ENCODE results near the gene CABLES2.

CABLES2 gene

DNA sequence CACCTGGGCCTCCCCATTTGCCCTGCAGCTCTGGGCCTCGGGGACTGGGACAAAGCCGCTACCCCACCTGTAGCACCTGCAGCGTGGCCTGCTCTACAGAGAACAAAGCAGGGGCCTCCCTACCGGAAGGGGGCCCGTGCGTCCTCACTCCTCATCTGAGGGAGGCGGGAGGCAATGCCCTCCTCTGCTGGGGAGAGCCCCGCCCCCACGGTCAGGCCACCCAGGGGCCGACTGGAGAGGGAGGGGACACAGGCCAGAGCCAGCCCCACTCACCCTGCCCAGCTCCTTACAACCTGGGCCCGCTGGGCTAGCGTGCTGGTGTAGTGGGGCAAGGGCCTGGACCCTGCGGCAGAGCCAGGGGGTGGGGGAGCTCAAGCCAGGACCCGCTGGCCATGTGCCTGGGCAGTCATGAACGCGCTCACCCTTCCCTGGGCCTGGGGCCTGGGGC, 48.0 kb downstream of the CABLES2 start:
- Histone ChIP-seq H3K4me3 (ENCODE audit: low read length) (no peak overlapping the region), H3K4me2 (ENCODE audit: low read length) (no peak overlapping the region), H4K20me1 (ENCODE audit: insufficient read depth, low read length) (peaks cover 7% of the 10 kb centered on the region; the same call in 1 of the 2 replicates), H2AFZ (ENCODE audit: low read depth, low read length) (no peak overlapping the region), H3K36me3 (replicated peaks; ENCODE audit: low read depth, low read length) (no peaks in the 10 kb centered on the region), H3K9me3 (ENCODE audit: insufficient read depth, low read length) (no peaks in the 10 kb centered on the region), H3K79me2 (ENCODE audit: low read length) (no peaks in the 10 kb centered on the region), H3K9ac (ENCODE audit: low read length) (no peak overlapping the region), H3K4me1 (ENCODE audit: low read length) (no peaks in the 10 kb centered on the region), H3K27me3 (ENCODE audit: low read depth, low read length) (no peaks in the 10 kb centered on the region), H3K27ac (ENCODE audit: low read length) (no peak overlapping the region)
- TF ChIP-seq, protein P1, sequence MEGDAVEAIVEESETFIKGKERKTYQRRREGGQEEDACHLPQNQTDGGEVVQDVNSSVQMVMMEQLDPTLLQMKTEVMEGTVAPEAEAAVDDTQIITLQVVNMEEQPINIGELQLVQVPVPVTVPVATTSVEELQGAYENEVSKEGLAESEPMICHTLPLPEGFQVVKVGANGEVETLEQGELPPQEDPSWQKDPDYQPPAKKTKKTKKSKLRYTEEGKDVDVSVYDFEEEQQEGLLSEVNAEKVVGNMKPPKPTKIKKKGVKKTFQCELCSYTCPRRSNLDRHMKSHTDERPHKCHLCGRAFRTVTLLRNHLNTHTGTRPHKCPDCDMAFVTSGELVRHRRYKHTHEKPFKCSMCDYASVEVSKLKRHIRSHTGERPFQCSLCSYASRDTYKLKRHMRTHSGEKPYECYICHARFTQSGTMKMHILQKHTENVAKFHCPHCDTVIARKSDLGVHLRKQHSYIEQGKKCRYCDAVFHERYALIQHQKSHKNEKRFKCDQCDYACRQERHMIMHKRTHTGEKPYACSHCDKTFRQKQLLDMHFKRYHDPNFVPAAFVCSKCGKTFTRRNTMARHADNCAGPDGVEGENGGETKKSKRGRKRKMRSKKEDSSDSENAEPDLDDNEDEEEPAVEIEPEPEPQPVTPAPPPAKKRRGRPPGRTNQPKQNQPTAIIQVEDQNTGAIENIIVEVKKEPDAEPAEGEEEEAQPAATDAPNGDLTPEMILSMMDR (IDR thresholded peaks at IDR 0.05; ENCODE audit: low read depth, low read length): no peak
- no peak for TF ChIP-seq EZH2phosphoT487 (IDR thresholded peaks at IDR 0.05; ENCODE audit: low read depth)

DNA sequence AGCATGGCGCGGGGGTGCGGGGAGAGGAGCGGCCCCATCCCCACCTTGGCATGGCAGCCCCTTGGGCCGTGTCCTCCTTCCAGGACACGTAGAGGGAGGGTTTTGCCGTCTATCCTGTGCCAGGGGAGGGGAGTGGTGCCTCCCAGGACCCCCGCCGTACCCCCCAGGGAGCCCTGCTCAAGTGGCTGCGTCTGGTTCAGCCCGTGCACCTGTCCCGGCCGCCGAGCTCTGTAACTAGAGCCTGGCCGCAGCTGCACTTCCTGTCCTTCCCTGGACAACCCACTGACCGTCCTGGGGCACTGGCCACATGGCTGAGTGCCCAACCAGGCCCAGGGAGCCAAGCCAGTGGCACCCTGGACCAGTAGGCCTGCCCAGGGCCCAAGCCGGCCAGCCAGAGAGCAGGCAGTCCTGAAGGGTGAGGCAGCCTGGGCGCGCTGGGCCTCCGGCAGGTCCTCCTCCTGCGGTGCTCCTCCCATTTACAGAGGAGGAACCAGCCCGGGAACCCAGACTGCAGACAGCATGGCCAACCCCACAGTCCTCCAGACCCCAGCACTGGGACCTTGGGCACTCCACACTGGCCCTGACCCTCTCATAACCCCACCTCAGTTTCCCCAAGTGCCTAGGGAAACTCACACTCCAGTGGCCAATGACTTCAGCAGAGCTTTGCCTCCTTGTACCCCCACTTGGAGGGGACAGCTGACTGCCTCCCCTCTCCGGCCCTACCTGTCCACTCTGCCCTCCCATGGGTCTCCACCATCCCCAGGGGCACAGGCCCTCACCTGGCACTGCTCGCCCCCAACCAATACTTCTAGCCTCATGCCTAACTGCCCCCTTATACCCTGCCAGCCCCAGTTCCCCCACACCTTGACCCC, 48.7 kb downstream of the CABLES2 start:
- H3K4me1 ChIP-seq (ENCODE audit: low read length): no peaks in the 10 kb centered on the region
- no peak overlapping the region for H3K27ac ChIP-seq (ENCODE audit: low read length)
- H4K20me1 ChIP-seq (ENCODE audit: insufficient read depth, low read length): peaks cover 7% of the 10 kb centered on the region; the same call in 1 of the 2 replicates
- no peaks in the 10 kb centered on the region for H3K36me3 ChIP-seq (replicated peaks; ENCODE audit: low read depth, low read length)
- H3K79me2 ChIP-seq (ENCODE audit: low read length): no peaks in the 10 kb centered on the region
- no peaks in the 10 kb centered on the region for H3K27me3 ChIP-seq (ENCODE audit: low read depth, low read length)
- TF ChIP-seq, protein P1 (IDR thresholded peaks at IDR 0.05; ENCODE audit: low read depth, low read length): no peak
- no peak for TF ChIP-seq EZH2phosphoT487 (IDR thresholded peaks at IDR 0.05; ENCODE audit: low read depth)
- no peak overlapping the region for H3K4me2 ChIP-seq (ENCODE audit: low read length)
- H3K9me3 ChIP-seq (ENCODE audit: insufficient read depth, low read length): no peaks in the 10 kb centered on the region
- no peak overlapping the region for H3K4me3 ChIP-seq (ENCODE audit: low read length)
- H2AFZ ChIP-seq (ENCODE audit: low read depth, low read length): no peak overlapping the region
- no peak overlapping the region for H3K9ac ChIP-seq (ENCODE audit: low read length)

DNA sequence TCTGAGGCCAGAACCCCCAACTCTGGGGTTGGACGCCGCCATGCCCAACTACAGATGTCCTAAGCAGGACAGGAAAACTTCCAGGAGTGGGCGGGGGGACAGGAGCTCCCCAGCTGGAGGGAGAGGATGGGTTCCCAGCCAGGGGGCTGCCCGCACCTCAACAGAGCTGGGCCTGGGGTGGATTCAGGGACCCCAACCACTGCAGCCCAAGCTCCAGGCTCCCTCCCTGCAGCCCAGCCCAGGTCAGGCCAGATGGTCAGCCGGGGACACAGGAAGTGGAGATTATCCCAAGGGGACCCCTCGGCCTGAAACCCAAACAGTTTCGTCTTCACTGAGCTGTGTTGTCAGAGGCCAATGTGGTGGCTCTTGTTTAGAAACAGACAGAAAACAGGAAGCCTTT, 49.4 kb downstream of the CABLES2 start:
- no peaks in the 10 kb centered on the region for H3K9me3 ChIP-seq (ENCODE audit: insufficient read depth, low read length)
- no peak overlapping the region for H2AFZ ChIP-seq (ENCODE audit: low read depth, low read length)
- H3K4me2 ChIP-seq (ENCODE audit: low read length): no peak overlapping the region
- no peaks in the 10 kb centered on the region for H3K79me2 ChIP-seq (ENCODE audit: low read length)
- H4K20me1 ChIP-seq (ENCODE audit: insufficient read depth, low read length): peaks cover 7% of the 10 kb centered on the region; the same call in 1 of the 2 replicates
- H3K9ac ChIP-seq (ENCODE audit: low read length): no peak overlapping the region
- no peak overlapping the region for H3K27ac ChIP-seq (ENCODE audit: low read length)
- no peaks in the 10 kb centered on the region for H3K4me1 ChIP-seq (ENCODE audit: low read length)
- no peaks in the 10 kb centered on the region for H3K27me3 ChIP-seq (ENCODE audit: low read depth, low read length)
- TF ChIP-seq EZH2phosphoT487 (IDR thresholded peaks at IDR 0.05; ENCODE audit: low read depth): no peak
- TF ChIP-seq, protein P1 (IDR thresholded peaks at IDR 0.05; ENCODE audit: low read depth, low read length): no peak
- no peak overlapping the region for H3K4me3 ChIP-seq (ENCODE audit: low read length)
- no peaks in the 10 kb centered on the region for H3K36me3 ChIP-seq (replicated peaks; ENCODE audit: low read depth, low read length)

DNA sequence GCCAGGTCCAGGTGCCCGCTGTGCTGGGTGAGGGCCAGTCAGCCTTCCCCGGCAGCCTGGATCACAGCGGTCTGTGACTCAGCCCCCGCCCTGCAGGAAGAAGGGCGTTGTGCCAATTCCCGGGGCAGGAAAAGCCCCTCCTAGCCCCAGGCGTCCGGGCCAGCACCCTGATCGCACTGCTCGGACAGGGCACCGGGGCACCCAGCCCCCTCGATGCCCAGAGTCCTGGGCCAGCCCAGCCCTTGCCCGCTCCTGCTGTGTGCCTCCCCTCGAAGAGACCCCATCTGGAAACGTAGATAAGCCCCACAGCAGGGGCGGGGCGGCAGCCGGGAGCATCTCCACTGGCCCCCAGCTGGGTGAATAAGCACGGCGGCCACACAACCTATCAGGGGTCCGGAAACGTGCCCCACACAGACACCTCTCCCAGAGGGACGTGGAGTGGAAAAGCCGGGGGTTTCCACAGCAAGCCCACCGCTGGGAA, 49.9 kb downstream of the CABLES2 start:
- Histone ChIP-seq H3K27ac (ENCODE audit: low read length) (no peak overlapping the region), H3K36me3 (replicated peaks; ENCODE audit: low read depth, low read length) (no peaks in the 10 kb centered on the region), H3K4me2 (ENCODE audit: low read length) (no peak overlapping the region)

More for the DNA sequence above, 49.9 kb downstream of the CABLES2 start:
- Histone ChIP-seq H3K79me2 (ENCODE audit: low read length) (no peaks in the 10 kb centered on the region), H3K4me3 (ENCODE audit: low read length) (no peak overlapping the region), H2AFZ (ENCODE audit: low read depth, low read length) (no peak overlapping the region), H4K20me1 (ENCODE audit: insufficient read depth, low read length) (peaks cover 3% of the 10 kb centered on the region; the same call in 1 of the 2 replicates), H3K4me1 (ENCODE audit: low read length) (no peaks in the 10 kb centered on the region), H3K27me3 (ENCODE audit: low read depth, low read length) (no peaks in the 10 kb centered on the region), H3K9me3 (ENCODE audit: insufficient read depth, low read length) (no peaks in the 10 kb centered on the region), H3K9ac (ENCODE audit: low read length) (no peak overlapping the region)
- TF ChIP-seq EZH2phosphoT487 (IDR thresholded peaks at IDR 0.05; ENCODE audit: low read depth): no peak
- TF ChIP-seq, protein P1 (IDR thresholded peaks at IDR 0.05; ENCODE audit: low read depth, low read length): no peak
